ENCODE measurements around the gene TMPRSS11E.

GRCh38 chr4:68535974-68536373 lies 88.7 kb downstream of the TMPRSS11E start:
- TF ChIP-seq NFE2L1 (CRISPR knock-in tag; IDR thresholded peaks at IDR 0.05) (no peak), CBFB (CRISPR knock-in tag; IDR thresholded peaks at IDR 0.05; ENCODE audit: low read depth) (no peak), GABPB1 (CRISPR knock-in tag; IDR thresholded peaks at IDR 0.05) (no peak), CTCF (IDR thresholded peaks at IDR 0.05) (no peak), ZNF263 (CRISPR knock-in tag; IDR thresholded peaks at IDR 0.05; ENCODE audit: low read depth) (no peak), NR1H2 (CRISPR knock-in tag; IDR thresholded peaks at IDR 0.05) (no peak), SP1 (CRISPR knock-in tag; conservative IDR thresholded peaks at IDR 0.05) (no peak), NR2C2 (CRISPR knock-in tag; IDR thresholded peaks at IDR 0.05) (no peak), ESRRA (CRISPR knock-in tag; IDR thresholded peaks at IDR 0.05; ENCODE audit: borderline replicate concordance) (no peak), GTF2I (CRISPR knock-in tag; conservative IDR thresholded peaks at IDR 0.05) (no peak), CREM (CRISPR knock-in tag; IDR thresholded peaks at IDR 0.05) (no peak)
- TF ChIP-seq, protein P1, sequence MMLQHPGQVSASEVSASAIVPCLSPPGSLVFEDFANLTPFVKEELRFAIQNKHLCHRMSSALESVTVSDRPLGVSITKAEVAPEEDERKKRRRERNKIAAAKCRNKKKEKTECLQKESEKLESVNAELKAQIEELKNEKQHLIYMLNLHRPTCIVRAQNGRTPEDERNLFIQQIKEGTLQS (CRISPR knock-in tag; conservative IDR thresholded peaks at IDR 0.05): no peak
- TF ChIP-seq, protein P2, sequence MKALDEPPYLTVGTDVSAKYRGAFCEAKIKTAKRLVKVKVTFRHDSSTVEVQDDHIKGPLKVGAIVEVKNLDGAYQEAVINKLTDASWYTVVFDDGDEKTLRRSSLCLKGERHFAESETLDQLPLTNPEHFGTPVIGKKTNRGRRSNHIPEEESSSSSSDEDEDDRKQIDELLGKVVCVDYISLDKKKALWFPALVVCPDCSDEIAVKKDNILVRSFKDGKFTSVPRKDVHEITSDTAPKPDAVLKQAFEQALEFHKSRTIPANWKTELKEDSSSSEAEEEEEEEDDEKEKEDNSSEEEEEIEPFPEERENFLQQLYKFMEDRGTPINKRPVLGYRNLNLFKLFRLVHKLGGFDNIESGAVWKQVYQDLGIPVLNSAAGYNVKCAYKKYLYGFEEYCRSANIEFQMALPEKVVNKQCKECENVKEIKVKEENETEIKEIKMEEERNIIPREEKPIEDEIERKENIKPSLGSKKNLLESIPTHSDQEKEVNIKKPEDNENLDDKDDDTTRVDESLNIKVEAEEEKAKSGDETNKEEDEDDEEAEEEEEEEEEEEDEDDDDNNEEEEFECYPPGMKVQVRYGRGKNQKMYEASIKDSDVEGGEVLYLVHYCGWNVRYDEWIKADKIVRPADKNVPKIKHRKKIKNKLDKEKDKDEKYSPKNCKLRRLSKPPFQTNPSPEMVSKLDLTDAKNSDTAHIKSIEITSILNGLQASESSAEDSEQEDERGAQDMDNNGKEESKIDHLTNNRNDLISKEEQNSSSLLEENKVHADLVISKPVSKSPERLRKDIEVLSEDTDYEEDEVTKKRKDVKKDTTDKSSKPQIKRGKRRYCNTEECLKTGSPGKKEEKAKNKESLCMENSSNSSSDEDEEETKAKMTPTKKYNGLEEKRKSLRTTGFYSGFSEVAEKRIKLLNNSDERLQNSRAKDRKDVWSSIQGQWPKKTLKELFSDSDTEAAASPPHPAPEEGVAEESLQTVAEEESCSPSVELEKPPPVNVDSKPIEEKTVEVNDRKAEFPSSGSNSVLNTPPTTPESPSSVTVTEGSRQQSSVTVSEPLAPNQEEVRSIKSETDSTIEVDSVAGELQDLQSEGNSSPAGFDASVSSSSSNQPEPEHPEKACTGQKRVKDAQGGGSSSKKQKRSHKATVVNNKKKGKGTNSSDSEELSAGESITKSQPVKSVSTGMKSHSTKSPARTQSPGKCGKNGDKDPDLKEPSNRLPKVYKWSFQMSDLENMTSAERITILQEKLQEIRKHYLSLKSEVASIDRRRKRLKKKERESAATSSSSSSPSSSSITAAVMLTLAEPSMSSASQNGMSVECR (CRISPR knock-in tag; IDR thresholded peaks at IDR 0.05; ENCODE audit: borderline replicate concordance): no peak
- TF ChIP-seq, protein P3, sequence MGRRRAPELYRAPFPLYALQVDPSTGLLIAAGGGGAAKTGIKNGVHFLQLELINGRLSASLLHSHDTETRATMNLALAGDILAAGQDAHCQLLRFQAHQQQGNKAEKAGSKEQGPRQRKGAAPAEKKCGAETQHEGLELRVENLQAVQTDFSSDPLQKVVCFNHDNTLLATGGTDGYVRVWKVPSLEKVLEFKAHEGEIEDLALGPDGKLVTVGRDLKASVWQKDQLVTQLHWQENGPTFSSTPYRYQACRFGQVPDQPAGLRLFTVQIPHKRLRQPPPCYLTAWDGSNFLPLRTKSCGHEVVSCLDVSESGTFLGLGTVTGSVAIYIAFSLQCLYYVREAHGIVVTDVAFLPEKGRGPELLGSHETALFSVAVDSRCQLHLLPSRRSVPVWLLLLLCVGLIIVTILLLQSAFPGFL (CRISPR knock-in tag; IDR thresholded peaks at IDR 0.05; ENCODE audit: borderline replicate concordance): no peak
